GM12872 (cell line): ENCODE measurements around the gene PDGFA.

Source experiments
- CTCF ChIP-seq: IDR thresholded peaks from 3 replicates; pipeline ENCODE4 v1.5.1; 2011; ENCODE audit warnings: low read depth, mild to moderate bottlenecking, low read length, moderate library complexity; ENCODE audit not compliant: insufficient read depth

Gene PDGFA

DNA sequence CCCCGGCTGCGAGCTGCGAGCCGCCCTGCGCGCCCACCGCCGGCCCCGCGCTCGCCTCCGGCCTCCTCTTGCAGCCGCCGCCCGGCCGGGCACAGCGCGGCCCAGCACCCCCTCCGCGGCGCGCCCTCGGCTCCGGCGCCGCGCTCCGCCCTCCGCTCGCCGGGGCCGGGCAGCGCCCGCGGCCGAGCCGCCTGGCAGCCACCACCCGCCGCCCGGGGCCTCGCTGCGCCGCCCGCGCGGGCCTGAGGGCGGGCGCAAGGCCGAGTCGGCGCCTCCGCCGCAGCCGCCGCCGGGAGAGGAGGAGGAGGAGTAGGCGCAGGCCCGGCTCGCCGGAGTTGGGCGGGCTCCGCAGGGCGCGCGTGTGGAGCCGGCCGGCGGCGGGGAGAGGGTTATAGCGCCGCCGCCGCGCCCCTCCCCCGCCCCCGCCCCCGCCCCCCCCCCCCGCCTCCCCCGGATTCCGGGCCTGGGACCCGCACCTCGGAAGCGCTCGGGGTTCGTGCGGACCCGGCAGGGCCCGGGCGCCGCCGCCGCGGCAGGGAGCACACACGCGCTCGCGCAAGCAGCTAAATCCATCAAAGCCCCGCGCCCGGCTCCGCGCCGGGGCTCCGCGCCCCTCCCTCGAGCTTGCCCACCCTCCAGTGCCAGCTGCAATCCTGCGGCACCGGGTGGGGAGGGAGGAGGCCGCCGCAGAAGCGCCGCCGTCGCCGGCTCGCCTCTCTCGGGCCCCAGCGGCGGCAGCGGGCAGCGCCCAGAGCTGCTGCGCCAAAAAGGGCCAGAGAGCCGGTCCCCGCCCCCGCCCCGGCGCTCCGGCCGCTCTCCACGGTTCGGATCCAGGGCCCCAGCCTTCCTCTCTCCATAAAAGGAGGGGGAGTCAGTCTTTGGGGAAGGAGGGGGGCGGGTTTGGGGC lies at the start of gene PDGFA:
TSS of gene PDGFA (minus strand) at position 363 of the 907 bp plus-strand sequence. CDS start 845 bp downstream, outside the sequence.
- no peak; the same call in 2 of the 3 replicates for TF ChIP-seq CTCF

DNA sequence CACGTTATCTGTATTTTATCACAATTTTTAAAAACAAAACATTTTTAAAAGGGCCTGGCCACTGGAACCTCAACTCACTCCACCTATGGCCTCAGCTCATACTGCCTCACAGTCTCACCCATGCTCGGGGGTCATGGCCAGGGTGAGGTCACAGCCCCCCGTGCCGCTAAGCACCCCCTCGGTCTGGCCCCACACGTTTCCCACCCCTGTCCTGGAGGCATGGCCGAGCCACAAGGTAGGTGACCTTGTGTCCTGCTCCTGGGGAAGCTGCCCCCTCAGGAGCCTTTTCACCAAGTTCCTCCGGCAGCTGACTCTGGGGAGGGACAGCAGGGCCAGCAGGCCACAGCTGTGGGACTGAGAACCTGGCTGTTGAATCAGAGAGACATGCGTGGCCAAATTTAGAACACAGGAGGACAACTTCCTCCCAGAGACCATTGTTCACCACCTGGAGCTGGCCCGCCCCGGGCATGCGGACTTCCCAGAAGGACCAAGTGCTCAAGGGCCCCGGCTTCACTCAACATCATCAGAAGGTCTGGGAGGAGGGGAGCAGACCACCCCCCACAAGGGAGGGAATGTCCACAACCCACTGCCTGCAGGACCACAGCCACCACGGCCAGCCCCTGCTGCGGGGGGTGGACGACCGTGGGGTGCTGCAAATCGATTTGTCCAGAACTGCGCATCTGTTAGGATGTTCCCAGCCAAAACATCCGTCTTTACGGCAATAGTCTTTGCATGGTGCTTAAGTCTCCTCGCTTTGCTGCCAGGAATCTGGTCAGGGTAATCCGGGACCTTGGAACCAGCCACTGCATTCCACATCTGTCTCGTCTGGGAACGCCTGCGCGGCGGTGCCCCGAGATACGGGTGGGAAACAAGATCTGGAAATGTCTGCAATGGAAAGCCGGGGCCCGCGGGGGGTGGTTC lies 48.6 kb upstream of the PDGFA start:
- TF ChIP-seq CTCF: no peak

- TF ChIP-seq CTCF: no peak
Measured at GRCh38 chr7:567305-567883, 47.7 kb upstream of the PDGFA start.

GRCh38 chr7:566100-566499 lies 46.5 kb upstream of the PDGFA start:
- no peak for TF ChIP-seq CTCF

GRCh38 chr7:564176-564865 lies 44.7 kb upstream of the PDGFA start:
- no peak for TF ChIP-seq CTCF

DNA sequence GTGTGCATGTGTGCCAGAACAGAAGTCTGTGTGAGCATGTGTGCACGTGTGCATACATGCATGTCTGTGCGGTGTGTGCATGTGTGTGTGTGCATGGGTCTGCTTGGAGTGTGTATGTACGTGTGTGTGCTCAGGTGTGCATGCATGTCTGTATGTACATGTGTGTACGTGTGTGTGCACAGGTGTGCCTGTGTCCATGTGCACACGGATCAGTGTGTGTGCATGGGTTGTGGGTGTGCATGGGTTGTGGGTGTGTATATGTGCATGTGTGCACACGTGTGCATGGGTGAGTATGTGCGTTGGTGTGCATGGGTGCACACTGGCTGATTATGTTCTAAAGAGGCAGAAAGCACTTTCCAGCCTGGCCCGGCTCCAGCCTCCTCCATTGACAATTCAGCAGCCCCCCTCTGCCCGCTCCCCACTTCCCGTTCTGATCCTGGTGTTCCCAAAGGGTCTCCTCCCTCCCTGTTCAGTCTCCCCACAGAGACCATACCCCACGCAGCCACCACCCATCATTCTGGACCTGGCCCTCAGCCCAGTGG lies 44.1 kb upstream of the PDGFA start:
- no peak for TF ChIP-seq CTCF
